Muscle of leg (tissue), 11 donors: ENCODE results near the gene OGFOD2. TPM values are rescaled to one million over a fixed set of nuclear protein-coding genes. Genes with fewer than 3 reads are reported as not detected.

Experiments used
- DNase-seq: peaks from one replicate; pipeline ENCODE4 v3.0.0; 2013
- H3K27ac ChIP-seq: one replicate; pipeline ENCODE4 v1.5.1; 2013; ENCODE audit warnings: mild to moderate bottlenecking, low read length, control low read depth
- H3K27me3 ChIP-seq: one replicate; pipeline ENCODE4 v1.6.1; 2013; ENCODE audit warnings: low read length; ENCODE audit not compliant: control insufficient read depth, insufficient read depth
- H3K36me3 ChIP-seq: one replicate; pipeline ENCODE4 v1.6.1; 2013; ENCODE audit warnings: low read length; ENCODE audit not compliant: control insufficient read depth, insufficient read depth
- H3K4me1 ChIP-seq: one replicate; pipeline ENCODE4 v1.6.1; 2013; ENCODE audit warnings: low read length; ENCODE audit not compliant: control insufficient read depth, insufficient read depth
- H3K4me3 ChIP-seq: one replicate; pipeline ENCODE4 v1.5.1; 2013; ENCODE audit warnings: low read length, control low read depth
- H3K9me3 ChIP-seq: replicated peaks from 2 replicates; pipeline ENCODE4 v1.6.1; 2013; ENCODE audit warnings: low read depth, low read length; ENCODE audit not compliant: control insufficient read depth
- WGBS: methylation state at CpG from one replicate; pipeline ENCODE4 v1.1.5; 2013; ENCODE audit warnings: missing lambda C conversion rate; ENCODE audit not compliant: insufficient coverage; 5-methylcytosine and 5-hydroxymethylcytosine counted together
- polyA plus RNA-seq, 8 donors: library from polyadenylated mRNA; unstranded; fragments of 120-200 nt; gene quantifications; one replicate each; pipeline versions ENCODE4 v1.2.1 to v1.2.3, GENCODE V29; 2013; ENCODE audit warnings: inconsistent platforms in 1 of 8, low replicate concordance in 1 of 8; ENCODE audit not compliant: insufficient read length in 8 of 8, insufficient read depth in 1 of 8
- total RNA-seq: library from RNA; stranded (reverse); fragments of 120-200 nt; gene quantifications from one replicate; pipeline ENCODE4 v1.2.4, GENCODE V29; 2013

The OGFOD2 gene
- total and polyA plus RNA-seq, 9 donors = 5.1 to 13.8 (median 11.4) TPM

GRCh38 chr12:122949816-122950675, 25.0 kb upstream of the OGFOD2 start:
- H3K4me3 ChIP-seq = no peak overlapping the region
- H3K36me3 ChIP-seq = no peaks in the 10 kb centered on the region
- H3K27ac ChIP-seq = no peak overlapping the region
- DNase-seq = no peak
- peaks cover 17% of the 10 kb centered on the region for H3K4me1 ChIP-seq
- no peaks in the 10 kb centered on the region for H3K27me3 ChIP-seq
- 92% methylated on average over 11 of the region's 27 CpGs for WGBS
- no peaks in the 10 kb centered on the region for H3K9me3 ChIP-seq

- no peak overlapping the region for H3K27ac ChIP-seq
- DNase-seq = no peak
- no peaks in the 10 kb centered on the region for H3K9me3 ChIP-seq
- no peak overlapping the region for H3K4me3 ChIP-seq
- no peaks in the 10 kb centered on the region for H3K36me3 ChIP-seq
- H3K4me1 ChIP-seq = peaks cover 18% of the 10 kb centered on the region
- WGBS = 88% methylated on average over 5 of the region's 9 CpGs
- no peaks in the 10 kb centered on the region for H3K27me3 ChIP-seq
Observed at GRCh38 chr12:122951406-122951805, 23.6 kb upstream of the OGFOD2 start.

- DNase-seq = peak; percentile 77
- Histone ChIP-seq H3K27ac (no peak overlapping the region), H3K4me3 (no peak overlapping the region), H3K27me3 (no peaks in the 10 kb centered on the region), H3K36me3 (peaks cover under 1% of the 10 kb centered on the region), H3K9me3 (no peaks in the 10 kb centered on the region), H3K4me1 (peaks cover 11% of the 10 kb centered on the region)
- WGBS = 66% methylated on average over 11 of the region's 12 CpGs
Observed at GRCh38 chr12:122951979-122952892, 22.8 kb upstream of the OGFOD2 start.

GRCh38 chr12:122955156-122955555, 19.9 kb upstream of the OGFOD2 start:
- WGBS = 63% methylated on average over 8 of the region's 8 CpGs
- Histone ChIP-seq H3K27me3 (no peaks in the 10 kb centered on the region), H3K4me3 (no peak overlapping the region), H3K36me3 (peaks cover 6% of the 10 kb centered on the region), H3K4me1 (peaks cover 7% of the 10 kb centered on the region), H3K27ac (no peak overlapping the region), H3K9me3 (no peaks in the 10 kb centered on the region)
- no peak for DNase-seq

DNA sequence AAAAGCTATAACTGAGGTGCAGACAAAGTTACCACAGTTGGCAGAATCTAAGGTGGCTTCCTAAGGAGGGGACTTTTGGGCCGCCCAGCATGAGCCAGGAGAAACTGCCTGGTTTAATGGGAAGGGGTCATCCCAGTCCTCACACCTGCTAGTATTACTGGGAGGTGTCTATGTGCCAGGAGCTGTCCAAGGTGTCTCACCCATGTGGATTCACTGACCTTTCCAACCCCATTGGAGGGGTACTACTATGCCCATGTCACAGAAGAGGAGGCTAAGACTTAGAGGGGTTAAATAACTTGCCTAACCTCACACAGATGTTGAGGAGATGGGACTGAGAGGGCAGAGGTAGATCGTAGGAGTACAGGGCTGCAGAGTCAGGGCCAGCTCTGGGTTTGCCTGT, 19.0 kb upstream of the OGFOD2 start:
- peaks cover 7% of the 10 kb centered on the region for H3K4me1 ChIP-seq
- no peak for DNase-seq
- peaks cover 8% of the 10 kb centered on the region for H3K36me3 ChIP-seq
- no peak overlapping the region for H3K4me3 ChIP-seq
- H3K9me3 ChIP-seq = no peaks in the 10 kb centered on the region
- no CpG with 5 or more reads among the region's 2 CpGs for WGBS
- no peak overlapping the region for H3K27ac ChIP-seq
- H3K27me3 ChIP-seq = no peaks in the 10 kb centered on the region

DNA sequence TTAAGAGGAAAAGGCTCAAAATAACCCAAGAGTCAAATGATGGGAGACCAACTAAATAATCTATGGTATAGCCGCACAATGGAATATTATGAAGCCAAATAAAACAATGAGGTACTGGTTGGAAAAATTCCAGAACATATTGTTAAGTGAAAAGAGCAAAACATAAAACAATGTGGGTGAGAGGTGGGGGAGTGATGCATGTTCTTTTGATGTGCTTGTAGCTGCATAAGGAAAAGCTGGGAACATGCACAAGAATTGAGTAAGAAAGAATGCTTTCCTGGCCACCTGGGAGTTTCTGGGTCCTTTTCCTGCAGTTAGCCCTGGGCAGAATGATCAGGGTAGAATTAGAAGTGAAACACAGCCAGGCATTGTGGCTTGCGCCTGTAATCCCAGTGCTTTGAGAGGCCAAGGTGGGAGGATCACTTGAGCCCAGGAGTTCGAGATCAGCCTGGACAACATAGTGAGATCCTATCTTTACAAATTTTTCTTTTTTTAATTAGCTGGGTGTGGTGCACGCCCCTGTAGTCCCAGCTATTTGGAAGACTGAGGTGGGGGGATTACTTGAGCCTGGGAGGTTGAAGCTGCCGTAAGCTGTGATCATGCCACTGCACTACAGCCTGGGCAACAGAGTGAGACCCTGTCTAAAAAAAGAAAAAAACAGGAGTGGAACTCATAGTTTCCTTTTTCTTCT, 16.7 kb upstream of the OGFOD2 start:
- Histone ChIP-seq H3K4me3 (no peak overlapping the region), H3K27me3 (no peaks in the 10 kb centered on the region), H3K36me3 (peaks cover 8% of the 10 kb centered on the region), H3K27ac (no peak overlapping the region), H3K9me3 (no peaks in the 10 kb centered on the region), H3K4me1 (peaks cover 26% of the 10 kb centered on the region)
- 100% methylated on average over 2 of the region's 5 CpGs for WGBS
- DNase-seq = no peak

DNA sequence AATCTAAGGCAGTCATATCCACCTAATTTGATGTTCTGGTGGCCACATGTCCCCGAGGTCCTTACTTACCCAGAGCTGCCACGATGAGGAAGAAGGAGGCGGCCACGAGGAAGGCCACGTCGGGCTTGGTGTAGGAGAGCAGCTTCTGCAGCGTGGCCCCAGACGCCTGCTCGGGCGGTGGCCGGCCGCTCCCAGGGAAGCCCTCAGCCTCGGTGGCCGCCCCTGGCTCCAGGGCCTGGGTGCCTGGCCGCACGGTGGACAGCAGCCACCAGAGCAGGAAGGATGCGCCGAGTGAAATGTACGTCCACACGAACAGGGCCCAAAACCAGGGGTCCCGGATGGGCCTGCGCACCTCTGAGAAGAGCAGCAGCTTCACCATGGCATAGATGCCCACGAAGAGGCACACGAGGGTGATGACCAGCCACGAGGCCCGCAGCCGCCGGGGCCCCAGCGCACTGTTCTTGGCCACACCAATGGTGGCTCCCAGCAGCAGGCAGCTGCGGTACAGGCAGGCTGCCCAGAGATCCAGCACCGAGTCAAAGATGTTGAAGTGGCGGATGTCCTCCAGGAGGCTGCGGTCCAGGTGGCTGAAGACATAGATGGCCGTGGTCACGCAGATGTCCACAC, 15.4 kb upstream of the OGFOD2 start:
- H3K9me3 ChIP-seq = no peaks in the 10 kb centered on the region
- peaks cover 8% of the 10 kb centered on the region for H3K36me3 ChIP-seq
- no peak for DNase-seq
- no peak overlapping the region for H3K4me3 ChIP-seq
- no peak overlapping the region for H3K27ac ChIP-seq
- 96% methylated on average over 35 of the region's 35 CpGs for WGBS
- H3K27me3 ChIP-seq = no peaks in the 10 kb centered on the region
- peaks cover 40% of the 10 kb centered on the region for H3K4me1 ChIP-seq

DNA sequence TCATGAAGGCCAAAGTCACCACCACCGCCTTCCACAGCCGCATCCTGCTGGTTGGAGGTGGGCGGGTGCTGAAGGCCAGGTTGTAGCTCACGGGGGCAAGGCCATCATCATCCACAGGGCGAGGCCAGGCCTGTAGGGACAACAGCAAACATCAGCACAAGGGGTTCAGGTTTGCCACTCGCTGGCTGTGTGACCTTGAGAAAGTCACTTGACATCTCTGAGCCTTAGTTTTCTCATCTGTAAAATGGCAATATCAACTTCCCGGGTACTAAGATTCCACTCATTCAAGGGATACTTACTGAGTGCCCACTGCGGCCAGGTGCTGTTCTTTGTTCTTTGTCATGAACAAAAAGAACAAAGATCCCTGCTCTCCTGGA, 14.9 kb upstream of the OGFOD2 start:
- WGBS = 96% methylated on average over 6 of the region's 8 CpGs
- no peak overlapping the region for H3K27ac ChIP-seq

GRCh38 chr12:122961531-122962329, 13.3 kb upstream of the OGFOD2 start:
- H3K4me3 ChIP-seq = no peak overlapping the region
- H3K27ac ChIP-seq = no peak overlapping the region
- peaks cover 49% of the 10 kb centered on the region for H3K4me1 ChIP-seq
- H3K9me3 ChIP-seq = no peaks in the 10 kb centered on the region
- DNase-seq = no peak
- peaks cover 8% of the 10 kb centered on the region for H3K36me3 ChIP-seq
- H3K27me3 ChIP-seq = no peaks in the 10 kb centered on the region
- WGBS = 77% methylated on average over 7 of the region's 10 CpGs

More for the DNA sequence above, 14.9 kb upstream of the OGFOD2 start:
- peaks cover 8% of the 10 kb centered on the region for H3K36me3 ChIP-seq
- DNase-seq = no peak
- peaks cover 41% of the 10 kb centered on the region for H3K4me1 ChIP-seq
- H3K9me3 ChIP-seq = no peaks in the 10 kb centered on the region
- H3K4me3 ChIP-seq = no peak overlapping the region
- no peaks in the 10 kb centered on the region for H3K27me3 ChIP-seq
